ENCODE measurements around the gene USP24. TPM values are rescaled to one million over a fixed set of nuclear protein-coding genes. Genes with fewer than 3 reads are reported as not detected.

USP24 gene
- total RNA-seq, 1 experiment from 2014 or later: 29.9 TPM

GRCh38 chr1:55057270-55057955 lies 157.8 kb downstream of the USP24 start:
- no peak for DNase-seq (ENCODE audit: extremely low read depth, low read depth)

- DNase-seq (ENCODE audit: extremely low read depth, low read depth): no peak
Observed at GRCh38 chr1:55056632-55056992, 158.6 kb downstream of the USP24 start.

- no peak for DNase-seq (ENCODE audit: extremely low read depth, low read depth)
Observed at GRCh38 chr1:55055951-55056631, 159.1 kb downstream of the USP24 start.

GRCh38 chr1:55055084-55055882 lies 159.9 kb downstream of the USP24 start:
- no peak for DNase-seq (ENCODE audit: extremely low read depth, low read depth)

- no peak for DNase-seq (ENCODE audit: extremely low read depth, low read depth)
Observed at GRCh38 chr1:55054396-55054795, 160.8 kb downstream of the USP24 start.

GRCh38 chr1:55053265-55053954 lies 161.8 kb downstream of the USP24 start:
- DNase-seq (ENCODE audit: extremely low read depth, low read depth): no peak

GRCh38 chr1:55052221-55053142 lies 162.7 kb downstream of the USP24 start:
- DNase-seq (ENCODE audit: extremely low read depth, low read depth): no peak

GRCh38 chr1:55051621-55052020 lies 163.5 kb downstream of the USP24 start:
- DNase-seq (ENCODE audit: extremely low read depth, low read depth): no peak

GRCh38 chr1:55051169-55051568 lies 164.0 kb downstream of the USP24 start:
- DNase-seq (ENCODE audit: extremely low read depth, low read depth): no peak

- no peak for DNase-seq (ENCODE audit: extremely low read depth, low read depth)
Observed at GRCh38 chr1:55050283-55050682, 164.9 kb downstream of the USP24 start.

GRCh38 chr1:55049914-55050278 lies 165.3 kb downstream of the USP24 start:
- no peak for DNase-seq (ENCODE audit: extremely low read depth, low read depth)

- no peak for DNase-seq (ENCODE audit: extremely low read depth, low read depth)
Observed at GRCh38 chr1:55049271-55049913, 165.8 kb downstream of the USP24 start.

- no peak for DNase-seq (ENCODE audit: extremely low read depth, low read depth)
Observed at GRCh38 chr1:55048453-55049270, 166.5 kb downstream of the USP24 start.

- DNase-seq (ENCODE audit: extremely low read depth, low read depth): no peak
Observed at GRCh38 chr1:55047611-55048010, 167.6 kb downstream of the USP24 start.

GRCh38 chr1:55046871-55047270 lies 168.3 kb downstream of the USP24 start:
- DNase-seq (ENCODE audit: extremely low read depth, low read depth): no peak

- DNase-seq (ENCODE audit: extremely low read depth, low read depth): no peak
Observed at GRCh38 chr1:55045430-55045829, 169.7 kb downstream of the USP24 start.

GRCh38 chr1:55044617-55045397 lies 170.4 kb downstream of the USP24 start:
- DNase-seq (ENCODE audit: extremely low read depth, low read depth): no peak

- DNase-seq (ENCODE audit: extremely low read depth, low read depth): no peak
Observed at GRCh38 chr1:55043726-55044125, 171.4 kb downstream of the USP24 start.
